BJ (cell line): Measurements from ENCODE around the gene VWA2. TPM values are rescaled to one million over a fixed set of nuclear protein-coding genes. Genes with fewer than 3 reads are reported as not detected.

Experiments used
- CTCF ChIA-PET: fragments of 350-600 bp; formaldehyde crosslinking; extraction: SDS; loops from one replicate; lab custom pipeline; 2021; ENCODE audit warnings: antibody characterized with exemption, inconsistent platforms; lab: Yijun Ruan, JAX
- POLR2A ChIA-PET: fragments of 300-600 bp; sonication (Branson Sonifier 250); formaldehyde crosslinking; extraction: SDS; loops from one replicate; lab custom pipeline; 2021; ENCODE audit warnings: antibody characterized with exemption; lab: Charles Lee
- DNase-seq: peaks from one replicate; pipeline ENCODE4 v3.0.0-alpha.2; 2011; ENCODE audit warnings: low read depth
- H3K27me3 ChIP-seq: 2 replicates; pipeline ENCODE4 v1.6.0; 2011; ENCODE audit warnings: low read length; ENCODE audit not compliant: control insufficient read depth, insufficient read depth
- H3K36me3 ChIP-seq: 2 replicates; pipeline ENCODE4 v1.5.1; 2011; ENCODE audit warnings: low read length; ENCODE audit not compliant: control insufficient read depth, insufficient read depth
- H3K4me3 ChIP-seq: 2 replicates; pipeline ENCODE4 v1.5.1; 2011; ENCODE audit warnings: low read depth, mild to moderate bottlenecking, control low read depth, low read length
- CTCF ChIP-seq: IDR thresholded peaks from 2 replicates; pipeline ENCODE4 v1.5.1; 2011; ENCODE audit warnings: low read depth, mild to moderate bottlenecking, control low read depth, inconsistent platforms, low read length, moderate library complexity; ENCODE audit not compliant: insufficient read depth
- polyA plus RNA-seq: library from polyadenylated mRNA; depleted of rRNA; stranded (reverse); fragments of >200 nt; gene quantifications from 2 replicates; pipeline ENCODE4 v1.2.3, GENCODE V29; 2011

VWA2 gene
- polyA plus RNA-seq, 1 experiment = 0.07 TPM

- POLR2A ChIA-PET = no interaction called here
Measured at GRCh38 chr10:114272696-114273095, 33.6 kb downstream of the VWA2 start.

DNA sequence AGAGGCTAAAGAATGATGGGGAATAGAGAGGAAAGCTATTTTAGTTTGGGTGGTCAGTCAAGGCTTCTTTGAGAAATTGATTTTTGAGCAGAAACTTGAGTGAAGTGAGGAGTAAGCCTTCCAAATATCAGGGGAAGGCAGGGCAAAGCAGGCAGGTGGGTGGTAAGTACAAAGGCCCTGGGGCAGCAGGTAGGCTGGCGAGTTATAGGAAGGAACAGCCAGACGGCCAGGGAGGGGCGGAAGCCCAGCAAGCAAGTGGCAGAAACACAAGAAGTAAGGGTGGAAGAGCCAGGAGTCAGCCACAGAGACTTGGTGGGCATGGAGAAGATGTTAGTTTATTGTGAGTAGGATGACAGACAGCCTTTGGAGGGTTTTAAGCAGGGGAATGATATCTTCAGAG, 34.9 kb downstream of the VWA2 start:
- ChIA-PET POLR2A (no interaction called here), CTCF (interaction anchor here (1.2 kb wide), 1 partner anchor 30 kb away, joined by 4 read pairs; no protein-coding TSS in a partner anchor)
- no peak for TF ChIP-seq CTCF
- Histone ChIP-seq H3K27me3 (peaks cover 8% of the 10 kb centered on the region), H3K36me3 (no peaks in the 10 kb centered on the region), H3K4me3 (no peak overlapping the region)
- no peak for DNase-seq

More at GRCh38 chr10:114272696-114273095, 33.6 kb downstream of the VWA2 start:
- no peaks in the 10 kb centered on the region for H3K36me3 ChIP-seq
- CTCF ChIA-PET = interaction anchor here (1.2 to 1.4 kb wide), 2 partner anchors 31 to 32 kb away, joined by 4 to 10 read pairs; no protein-coding TSS in a partner anchor
- H3K4me3 ChIP-seq = no peak overlapping the region
- H3K27me3 ChIP-seq = peaks cover 3% of the 10 kb centered on the region
- DNase-seq = no peak
- no peak for TF ChIP-seq CTCF

DNA sequence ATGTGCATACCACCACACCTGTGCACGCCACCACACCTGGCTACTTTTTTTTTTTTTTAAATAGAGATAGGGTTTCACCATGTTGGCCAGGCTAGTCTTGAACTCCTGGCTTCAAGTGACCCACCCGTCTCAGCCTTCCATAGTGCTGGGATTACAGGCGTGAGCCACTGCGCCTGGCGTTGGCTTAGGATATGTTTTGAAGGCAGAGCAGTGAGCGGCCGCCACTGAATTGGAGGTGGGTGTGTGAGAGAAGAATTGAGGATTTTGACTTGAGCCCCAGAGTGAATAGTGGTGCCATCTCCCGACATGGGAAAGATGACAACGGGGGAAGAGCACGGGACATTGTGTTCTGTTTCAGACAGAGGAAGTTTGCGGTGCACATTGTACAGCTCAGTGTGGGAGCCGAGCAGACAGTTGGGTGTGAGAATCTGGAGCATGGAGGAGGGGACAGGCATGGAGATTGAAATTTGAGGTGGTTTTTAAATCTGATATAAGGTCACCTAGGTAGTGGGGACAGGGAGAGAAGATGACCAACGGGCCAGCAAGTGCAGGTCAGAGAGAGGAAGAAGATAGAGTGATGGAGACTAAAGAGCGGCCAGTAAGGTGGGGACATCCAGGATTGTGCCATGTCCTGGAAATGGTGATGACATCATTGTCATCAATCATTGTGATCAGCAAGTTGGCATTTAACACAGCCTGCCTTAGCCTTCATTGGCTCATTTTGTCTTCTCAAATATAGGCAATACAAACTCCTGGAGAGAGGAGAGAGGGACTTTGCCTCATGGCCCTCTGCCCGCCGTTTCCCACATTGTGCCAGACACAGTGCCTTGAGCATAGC, 35.8 kb downstream of the VWA2 start:
- ChIA-PET POLR2A (no interaction called here), CTCF (no interaction called here)
- Histone ChIP-seq H3K4me3 (no peak overlapping the region), H3K27me3 (peaks cover 9% of the 10 kb centered on the region), H3K36me3 (no peaks in the 10 kb centered on the region)
- DNase-seq = no peak
- TF ChIP-seq CTCF = no peak

DNA sequence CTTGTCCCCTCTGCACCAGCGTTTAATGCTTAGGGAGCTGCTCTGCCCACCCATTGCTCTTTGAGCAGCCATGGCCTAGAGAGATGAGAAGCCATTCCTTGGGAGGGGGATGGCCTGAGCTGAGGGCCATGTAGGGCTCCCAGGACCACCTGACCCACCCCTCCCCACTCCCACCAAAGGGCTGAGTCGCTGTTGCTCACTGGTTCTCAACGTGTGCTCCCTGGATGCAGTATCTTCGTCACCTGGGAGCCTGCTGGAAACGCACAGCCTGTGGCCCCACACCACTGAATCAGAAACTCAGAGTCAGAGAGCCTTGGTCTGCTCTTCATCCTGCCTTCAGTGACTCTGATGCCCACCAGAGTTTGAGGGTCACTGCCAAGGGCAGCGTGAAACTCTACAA, 37.0 kb downstream of the VWA2 start:
- CTCF ChIA-PET = interaction anchor here (2.2 kb wide), 1 partner anchor 27 kb away, joined by 11 read pairs; no protein-coding TSS in a partner anchor
- no peak overlapping the region for H3K4me3 ChIP-seq
- peaks cover 9% of the 10 kb centered on the region for H3K27me3 ChIP-seq
- TF ChIP-seq CTCF = no peak
- DNase-seq = no peak
- H3K36me3 ChIP-seq = no peaks in the 10 kb centered on the region
- POLR2A ChIA-PET = no interaction called here

GRCh38 chr10:114276671-114277070, 37.6 kb downstream of the VWA2 start:
- no peak for TF ChIP-seq CTCF
- DNase-seq = no peak
- POLR2A ChIA-PET = no interaction called here
- Histone ChIP-seq H3K4me3 (no peak overlapping the region), H3K36me3 (no peaks in the 10 kb centered on the region), H3K27me3 (peaks cover 9% of the 10 kb centered on the region)
- CTCF ChIA-PET = interaction anchor here (2.2 to 2.3 kb wide), 2 partner anchors 11 to 27 kb away, joined by 7 to 11 read pairs; no protein-coding TSS in a partner anchor
